OCI-LY3 (cell line): Measurements from ENCODE around the gene SCN1B.

Experiments
- CTCF ChIP-seq: fragments of 200-600, 300-600 bp; sonication (generic); IDR thresholded peaks from 2 replicates; pipeline ENCODE4 v1.5.1; 2014; ENCODE audit warnings: antibody characterized with exemption, low read length, low read depth
- EZH2phosphoT487 ChIP-seq: fragments of 200-600 bp; shearing (Covaris generic); IDR thresholded peaks from 2 replicates; pipeline ENCODE4 v1.6.1; 2018; ENCODE audit warnings: antibody characterized with exemption, mixed run types, low read depth

- TF ChIP-seq CTCF (no peak), EZH2phosphoT487 (no peak)
Measured at GRCh38 chr19:35075202-35076025, 45.1 kb downstream of the SCN1B start.
